HepG2 (cell line): ENCODE measurements around the gene CAMK2D. TPM values are rescaled to one million over a fixed set of nuclear protein-coding genes. Genes with fewer than 3 reads are reported as not detected.

Experiments
- FOXA3 ChIP-seq: IDR thresholded peaks from 2 replicates; pipeline ENCODE4 v1.6.1; 2016; ENCODE audit warnings: missing genetic modification reagents, missing compliant biosample characterization
- HHEX ChIP-seq: IDR thresholded peaks from 2 replicates; pipeline ENCODE4 v1.6.1; 2016; ENCODE audit warnings: control low read depth
- KDM2A ChIP-seq: sonication (generic); formaldehyde crosslinking; IDR thresholded peaks from 2 replicates; pipeline ENCODE4 v1.4.0; 2020; ENCODE audit warnings: low read depth, missing genetic modification reagents, borderline replicate concordance
- KDM3A ChIP-seq: IDR thresholded peaks from 2 replicates; pipeline ENCODE4 v1.6.1; 2018; ENCODE audit warnings: low read depth, missing compliant biosample characterization
- MXI1 ChIP-seq: IDR thresholded peaks from 3 replicates; pipeline ENCODE4 v1.6.1; 2012; ENCODE audit warnings: low read depth, low read length, inconsistent platforms, borderline replicate concordance
- ONECUT2 ChIP-seq: sonication (generic); formaldehyde crosslinking; IDR thresholded peaks from 2 replicates; pipeline ENCODE4 v1.4.0; 2020; ENCODE audit warnings: missing genetic modification reagents
- POLR2AphosphoS5 ChIP-seq: IDR thresholded peaks from 2 replicates; pipeline ENCODE4 v1.6.1; 2012; ENCODE audit warnings: low read depth, low read length
- RCOR2 ChIP-seq: IDR thresholded peaks from 2 replicates; pipeline ENCODE4 v1.6.1; 2016; ENCODE audit warnings: missing biosample characterization, missing genetic modification reagents
- TEAD2 ChIP-seq: sonication (generic); formaldehyde crosslinking; IDR thresholded peaks from 2 replicates; pipeline ENCODE4 v1.9.0; 2021; ENCODE audit warnings: missing genetic modification reagents
- ZBTB42 ChIP-seq: sonication (generic); formaldehyde crosslinking; IDR thresholded peaks from 2 replicates; pipeline ENCODE4 v1.5.0; 2020; ENCODE audit warnings: mild to moderate bottlenecking, missing genetic modification reagents
- ZNF235 ChIP-seq: sonication (generic); formaldehyde crosslinking; IDR thresholded peaks from 2 replicates; pipeline ENCODE4 v1.8.1; 2023; ENCODE audit warnings: mild to moderate bottlenecking, missing genetic modification reagents, borderline replicate concordance
- ZNF484 ChIP-seq: sonication (generic); formaldehyde crosslinking; IDR thresholded peaks from 2 replicates; pipeline ENCODE4 v1.5.1; 2020; ENCODE audit warnings: mild to moderate bottlenecking, low read depth, missing genetic modification reagents, borderline replicate concordance
- ZSCAN5A ChIP-seq: sonication (generic); formaldehyde crosslinking; IDR thresholded peaks from 2 replicates; pipeline ENCODE4 v1.8.0; 2022; ENCODE audit warnings: mild to moderate bottlenecking, missing genetic modification reagents, borderline replicate concordance
- polyA plus RNA-seq, 8 experiments: library from polyadenylated mRNA; depleted of rRNA in 3 of 8; stranded (reverse) in 7 of 8; unstranded in 1 of 8; fragments of >200 nt; fragmentation: Illumina TruSeq in 4 of 8; extraction: Trizol in 4 of 8; gene quantifications; 2 replicates each; pipeline versions ENCODE4 v1.2.1 to v1.2.3, GENCODE V29; 2011 to 2016; ENCODE audit warnings: low read depth in 4 of 8, missing spikeins in 1 of 8, mixed read lengths in 1 of 8; ENCODE audit not compliant: insufficient read depth in 1 of 8
- total RNA-seq, 5 experiments: library from RNA; depleted of rRNA; stranded (reverse); fragments of >200 nt; fragmentation: Illumina TruSeq; extraction: Trizol; gene quantifications; 2 replicates each; pipeline ENCODE4 v1.2.3, GENCODE V29; 2016; ENCODE audit warnings: low read depth in 1 of 5
- TF ChIP-seq, protein P1 (sequence below): sonication (generic); formaldehyde crosslinking; IDR thresholded peaks from 2 replicates; pipeline ENCODE4 v1.8.1; 2023; ENCODE audit warnings: mild to moderate bottlenecking, moderate library complexity, missing genetic modification reagents
- TF ChIP-seq, protein P2 (sequence below): sonication (generic); formaldehyde crosslinking; IDR thresholded peaks from 2 replicates; pipeline ENCODE4 v1.8.0; 2022; ENCODE audit warnings: missing genetic modification reagents, mild to moderate bottlenecking, moderate library complexity, borderline replicate concordance
- TF ChIP-seq, protein P3 (sequence below): sonication (generic); formaldehyde crosslinking; IDR thresholded peaks from 2 replicates; pipeline ENCODE4 v1.4.0; 2020; ENCODE audit warnings: mild to moderate bottlenecking, low read depth, missing genetic modification reagents
- TF ChIP-seq, protein P4 (sequence below): IDR thresholded peaks from 2 replicates; pipeline ENCODE4 v1.6.1; 2016; ENCODE audit warnings: low read depth
- TF ChIP-seq, protein P5 (sequence below): sonication (generic); formaldehyde crosslinking; IDR thresholded peaks from 2 replicates; pipeline ENCODE4 v1.8.0; 2022; ENCODE audit warnings: missing genetic modification reagents, mild to moderate bottlenecking, borderline replicate concordance

Gene CAMK2D
- total and polyA plus RNA-seq, 2 of the 13 experiments (the other 11 are each of a cell fraction or from before 2014, with no cell fraction given) = 18.0 to 65.4 TPM

DNA sequence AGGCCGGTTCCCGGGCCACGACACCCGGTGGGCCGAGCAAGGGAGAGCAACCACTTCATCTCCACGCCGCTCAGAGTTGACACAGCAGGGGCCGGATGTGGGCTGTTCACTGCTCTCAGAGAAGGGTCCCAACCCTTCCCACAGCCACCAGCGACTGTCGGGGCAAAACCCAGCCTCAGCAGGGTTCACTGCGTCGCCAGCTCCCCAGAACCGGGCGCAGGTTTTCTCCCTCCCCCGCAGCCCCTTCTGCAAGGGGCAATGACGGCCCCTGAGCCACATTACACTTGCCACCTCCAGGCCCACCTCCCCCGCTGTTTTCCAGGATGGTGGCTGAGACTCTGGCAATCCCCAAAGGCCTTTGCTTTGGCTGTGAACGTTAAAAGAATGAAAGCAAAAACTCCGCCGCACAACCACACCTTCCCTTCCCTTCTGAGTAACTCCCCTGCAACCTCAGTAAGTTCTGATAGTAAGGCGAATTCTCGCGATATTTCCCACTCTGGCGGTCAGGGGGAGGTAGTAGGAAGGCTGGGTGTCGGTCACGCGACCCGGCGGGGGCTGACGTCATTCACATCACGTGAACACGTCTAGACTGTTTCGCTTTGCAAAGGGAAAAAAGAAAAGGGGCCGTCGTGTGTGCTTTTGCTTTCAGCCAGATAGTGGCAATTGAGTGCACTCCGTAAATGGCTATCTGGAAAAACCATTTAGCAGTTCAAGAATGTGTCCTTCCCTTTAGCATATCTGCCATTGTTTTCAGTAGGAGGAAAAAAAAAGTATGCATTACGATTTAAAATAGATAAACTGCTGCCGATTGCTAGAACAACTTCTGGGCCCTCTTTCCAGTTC is 869 bp upstream of the CAMK2D start (continued):
- TF ChIP-seq MXI1 = peak; percentile 60; the same call in 2 of the 3 replicates
- TF ChIP-seq, protein P1, sequence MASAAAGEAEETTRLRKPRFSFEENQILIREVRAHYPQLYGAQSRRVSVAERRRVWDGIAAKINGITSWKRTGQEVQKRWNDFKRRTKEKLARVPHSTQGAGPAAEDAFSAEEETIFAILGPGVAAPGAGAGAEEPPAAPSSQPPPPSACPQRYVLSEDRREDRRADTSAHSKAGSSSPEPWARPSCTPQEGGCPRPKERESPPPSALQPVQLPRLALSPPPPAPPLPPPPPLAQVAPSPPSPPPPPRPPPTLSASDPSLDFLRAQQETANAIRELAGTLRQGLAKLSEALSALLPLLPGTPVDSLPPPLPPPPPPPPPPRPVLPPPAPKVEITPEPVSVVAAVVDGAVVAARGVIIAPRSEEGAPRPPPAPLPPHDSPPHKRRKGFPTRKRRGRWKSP (CRISPR knock-in tag) = peak; percentile 51; the same call in 1 of the 2 replicates
- peak; percentile 44; the same call in 1 of the 2 replicates for TF ChIP-seq FOXA3 (CRISPR knock-in tag)
- TF ChIP-seq, protein P2, sequence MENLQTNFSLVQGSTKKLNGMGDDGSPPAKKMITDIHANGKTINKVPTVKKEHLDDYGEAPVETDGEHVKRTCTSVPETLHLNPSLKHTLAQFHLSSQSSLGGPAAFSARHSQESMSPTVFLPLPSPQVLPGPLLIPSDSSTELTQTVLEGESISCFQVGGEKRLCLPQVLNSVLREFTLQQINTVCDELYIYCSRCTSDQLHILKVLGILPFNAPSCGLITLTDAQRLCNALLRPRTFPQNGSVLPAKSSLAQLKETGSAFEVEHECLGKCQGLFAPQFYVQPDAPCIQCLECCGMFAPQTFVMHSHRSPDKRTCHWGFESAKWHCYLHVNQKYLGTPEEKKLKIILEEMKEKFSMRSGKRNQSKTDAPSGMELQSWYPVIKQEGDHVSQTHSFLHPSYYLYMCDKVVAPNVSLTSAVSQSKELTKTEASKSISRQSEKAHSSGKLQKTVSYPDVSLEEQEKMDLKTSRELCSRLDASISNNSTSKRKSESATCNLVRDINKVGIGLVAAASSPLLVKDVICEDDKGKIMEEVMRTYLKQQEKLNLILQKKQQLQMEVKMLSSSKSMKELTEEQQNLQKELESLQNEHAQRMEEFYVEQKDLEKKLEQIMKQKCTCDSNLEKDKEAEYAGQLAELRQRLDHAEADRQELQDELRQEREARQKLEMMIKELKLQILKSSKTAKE (CRISPR knock-in tag) = peak; percentile 56; the same call in 1 of the 2 replicates
- peak; percentile 9; the same call in 1 of the 2 replicates for TF ChIP-seq HHEX
- peak; percentile 99; the same call in 1 of the 2 replicates for TF ChIP-seq ZSCAN5A (CRISPR knock-in tag)
- TF ChIP-seq, protein P3, sequence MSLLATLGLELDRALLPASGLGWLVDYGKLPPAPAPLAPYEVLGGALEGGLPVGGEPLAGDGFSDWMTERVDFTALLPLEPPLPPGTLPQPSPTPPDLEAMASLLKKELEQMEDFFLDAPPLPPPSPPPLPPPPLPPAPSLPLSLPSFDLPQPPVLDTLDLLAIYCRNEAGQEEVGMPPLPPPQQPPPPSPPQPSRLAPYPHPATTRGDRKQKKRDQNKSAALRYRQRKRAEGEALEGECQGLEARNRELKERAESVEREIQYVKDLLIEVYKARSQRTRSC (CRISPR knock-in tag) = no peak
- 0 out of 2 replicates have a peak, but pooled peaks have one; percentile 20 for TF ChIP-seq RCOR2 (CRISPR knock-in tag)
- TF ChIP-seq KDM2A (CRISPR knock-in tag) = peak; percentile 67; the same call in 1 of the 2 replicates
- TF ChIP-seq, protein P4, sequence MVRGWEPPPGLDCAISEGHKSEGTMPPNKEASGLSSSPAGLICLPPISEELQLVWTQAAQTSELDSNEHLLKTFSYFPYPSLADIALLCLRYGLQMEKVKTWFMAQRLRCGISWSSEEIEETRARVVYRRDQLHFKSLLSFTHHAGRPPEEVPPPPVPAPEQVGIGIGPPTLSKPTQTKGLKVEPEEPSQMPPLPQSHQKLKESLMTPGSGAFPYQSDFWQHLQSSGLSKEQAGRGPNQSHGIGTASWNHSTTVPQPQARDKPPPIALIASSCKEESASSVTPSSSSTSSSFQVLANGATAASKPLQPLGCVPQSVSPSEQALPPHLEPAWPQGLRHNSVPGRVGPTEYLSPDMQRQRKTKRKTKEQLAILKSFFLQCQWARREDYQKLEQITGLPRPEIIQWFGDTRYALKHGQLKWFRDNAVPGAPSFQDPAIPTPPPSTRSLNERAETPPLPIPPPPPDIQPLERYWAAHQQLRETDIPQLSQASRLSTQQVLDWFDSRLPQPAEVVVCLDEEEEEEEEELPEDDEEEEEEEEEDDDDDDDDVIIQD = peak; percentile 97
- no peak for TF ChIP-seq ZNF484 (CRISPR knock-in tag)
- TF ChIP-seq POLR2AphosphoS5 = peak; percentile 98
- no peak for TF ChIP-seq ZBTB42 (CRISPR knock-in tag)
- TF ChIP-seq, protein P5, sequence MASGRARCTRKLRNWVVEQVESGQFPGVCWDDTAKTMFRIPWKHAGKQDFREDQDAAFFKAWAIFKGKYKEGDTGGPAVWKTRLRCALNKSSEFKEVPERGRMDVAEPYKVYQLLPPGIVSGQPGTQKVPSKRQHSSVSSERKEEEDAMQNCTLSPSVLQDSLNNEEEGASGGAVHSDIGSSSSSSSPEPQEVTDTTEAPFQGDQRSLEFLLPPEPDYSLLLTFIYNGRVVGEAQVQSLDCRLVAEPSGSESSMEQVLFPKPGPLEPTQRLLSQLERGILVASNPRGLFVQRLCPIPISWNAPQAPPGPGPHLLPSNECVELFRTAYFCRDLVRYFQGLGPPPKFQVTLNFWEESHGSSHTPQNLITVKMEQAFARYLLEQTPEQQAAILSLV (CRISPR knock-in tag) = peak; percentile 54; the same call in 1 of the 2 replicates
- peak; percentile 65; the same call in 1 of the 2 replicates for TF ChIP-seq KDM3A (CRISPR knock-in tag)
- TF ChIP-seq ZNF235 (CRISPR knock-in tag) = peak; percentile 71; the same call in 1 of the 2 replicates
- TF ChIP-seq TEAD2 (CRISPR knock-in tag) = no peak
- TF ChIP-seq ONECUT2 (CRISPR knock-in tag) = no peak
